Measurements from ENCODE around the gene DMAC2.

DNA sequence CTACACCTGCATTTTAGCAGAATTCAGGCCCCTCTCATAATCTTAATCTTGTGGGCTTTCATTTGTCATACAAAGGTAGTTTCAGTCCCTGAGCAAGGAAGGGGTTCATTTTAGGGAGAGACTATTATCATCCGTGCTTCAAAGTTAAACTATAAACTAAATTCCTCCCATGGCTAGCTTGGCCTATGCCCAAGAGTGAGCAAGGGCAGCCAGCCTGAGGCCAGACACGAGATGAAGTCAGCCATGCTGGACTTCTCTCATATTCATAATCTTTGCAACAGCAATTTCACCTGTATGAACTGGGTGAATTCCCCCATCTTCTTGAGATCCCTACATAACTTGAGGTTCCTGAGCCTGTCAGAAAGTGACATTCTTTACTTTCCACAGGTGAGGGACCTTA lies 16.2 kb upstream of the DMAC2 start:
- TF ChIP-seq POLR2A (IDR thresholded peaks at IDR 0.05; ENCODE audit: low read length) (no peak), GATA1 (IDR thresholded peaks at IDR 0.05; ENCODE audit: low read depth, low read length) (no peak)
